SK-N-SH (cell line): ENCODE results near the gene TRMT44.

Experiments
- CTCF ChIP-seq: fragments of 200-600 bp; sonication (generic); IDR thresholded peaks from 2 replicates; pipeline ENCODE4 v1.6.1; 2017; ENCODE audit warnings: antibody characterized with exemption, mild to moderate bottlenecking, moderate library complexity
- JUND ChIP-seq: IDR thresholded peaks from 2 replicates; pipeline ENCODE4 v1.4.0; 2012
- TAF1 ChIP-seq: IDR thresholded peaks from 2 replicates; pipeline ENCODE4 v1.6.1; 2012; ENCODE audit warnings: low read depth, mild to moderate bottlenecking, low read length, moderate library complexity, borderline replicate concordance

DNA sequence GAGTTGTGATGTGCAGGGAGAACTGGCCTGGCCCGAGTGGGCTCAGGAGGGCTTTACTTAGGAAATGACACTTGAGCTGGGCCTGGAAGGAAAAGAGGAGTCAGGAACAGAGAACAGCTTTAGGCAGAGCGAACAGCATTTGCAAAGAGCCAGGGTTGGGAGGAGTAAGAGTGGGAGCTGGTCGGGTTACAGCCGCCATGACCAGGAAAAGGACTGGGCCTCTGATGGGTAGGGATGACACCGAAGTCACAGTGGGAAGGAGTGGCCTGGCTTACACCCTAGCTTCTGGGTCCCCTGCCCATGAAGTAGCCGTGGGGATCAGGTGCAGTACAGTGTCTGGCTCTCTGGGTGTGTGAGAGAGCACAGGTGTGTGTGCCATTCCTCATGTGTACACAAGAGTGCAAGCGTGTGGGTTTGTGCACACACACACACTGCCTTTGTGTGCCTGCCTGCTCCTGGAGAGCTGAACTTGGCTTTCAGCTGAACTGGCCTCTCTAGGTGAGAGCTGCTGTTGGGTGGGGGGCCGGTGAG, 31.6 kb downstream of the TRMT44 start:
- TF ChIP-seq CTCF = no peak
- TF ChIP-seq JUND = no peak
- TF ChIP-seq TAF1 = no peak
